ENCODE results near the gene DAGLA. TPM values are rescaled to one million over a fixed set of nuclear protein-coding genes. Genes with fewer than 3 reads are reported as not detected.

Gene DAGLA
- total RNA-seq, 1 experiment from 2014 or later = 9.5 TPM

DNA sequence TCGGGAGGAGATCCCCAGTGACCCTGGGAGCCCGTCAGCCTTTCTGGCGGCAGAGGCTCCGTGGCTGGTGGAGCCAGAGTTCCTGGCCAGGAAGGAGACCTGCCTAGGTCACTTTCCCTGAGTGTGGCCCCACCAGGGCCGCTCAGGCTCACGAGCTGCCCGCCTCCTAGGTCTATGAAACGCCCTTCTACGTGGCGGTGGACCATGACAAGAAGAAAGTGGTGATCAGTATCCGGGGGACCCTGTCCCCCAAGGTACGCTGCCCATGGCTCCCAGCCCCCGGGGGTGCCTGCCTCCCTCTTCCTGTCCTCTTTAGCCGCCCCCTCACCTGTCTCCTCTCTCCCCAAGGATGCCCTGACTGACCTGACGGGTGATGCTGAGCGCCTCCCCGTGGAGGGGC lies 55.2 kb downstream of the DAGLA start:
- no peaks in the 10 kb centered on the region for H3K27me3 Mint-ChIP-seq (ENCODE audit: insufficient read depth, unreplicated experiment)
- CTCF ChIA-PET = no interaction called here
- intact Hi-C loops (cut with micrococcal nuclease; ENCODE audit: unreplicated experiment) = no loop called here

GRCh38 chr11:61736310-61736709 lies 56.1 kb downstream of the DAGLA start:
- H3K36me3 Mint-ChIP-seq (ENCODE audit: insufficient read depth, unreplicated experiment) = peaks cover 23% of the 10 kb centered on the region
- no peaks in the 10 kb centered on the region for H3K27me3 Mint-ChIP-seq (ENCODE audit: insufficient read depth, unreplicated experiment)
- Histone ChIP-seq H3K4me3 (ENCODE audit: low read depth, low read length) (no peak overlapping the region), H3K27me3 (replicated peaks; ENCODE audit: control insufficient read depth, insufficient read depth, low read length) (no peaks in the 10 kb centered on the region), H3K9me3 (no peaks in the 10 kb centered on the region), H3K36me3 (ENCODE audit: control insufficient read depth, insufficient read depth, low read length) (peaks cover 6% of the 10 kb centered on the region), H3K4me1 (no peaks in the 10 kb centered on the region)
- ChIA-PET CTCF (interaction anchor here (1.3 kb wide), 1 partner anchor 11 kb away, joined by 4 read pairs; no protein-coding TSS in a partner anchor), POLR2A (no interaction called here)
- H3K27ac Mint-ChIP-seq (ENCODE audit: unreplicated experiment) = no peak overlapping the region
- no peaks in the 10 kb centered on the region for H3K9me3 Mint-ChIP-seq (ENCODE audit: unreplicated experiment)
- intact Hi-C loops (cut with micrococcal nuclease; ENCODE audit: unreplicated experiment) = no loop called here
- no peak overlapping the region for H3K4me3 Mint-ChIP-seq (ENCODE audit: unreplicated experiment)
- TF ChIP-seq CTCF (IDR thresholded peaks at IDR 0.05; ENCODE audit: insufficient read depth in 1 of 2, low read depth in 1 of 2, low read length in 1 of 2, severe bottlenecking in 1 of 2, unreplicated experiment in 1 of 2) = no peak
- BruUV-seq (replicated peaks) = no TSS peak
- H3K4me1 Mint-ChIP-seq (ENCODE audit: low read depth, unreplicated experiment) = peaks cover 9% of the 10 kb centered on the region
- DNase-seq = no peak

More for the DNA sequence above, 55.2 kb downstream of the DAGLA start:
- BruUV-seq (replicated peaks) = no TSS peak
- no peaks in the 10 kb centered on the region for H3K9me3 Mint-ChIP-seq (ENCODE audit: unreplicated experiment)
- H3K4me1 Mint-ChIP-seq (ENCODE audit: low read depth, unreplicated experiment) = peaks cover 9% of the 10 kb centered on the region
- POLR2A ChIA-PET = no interaction called here
- no peak for TF ChIP-seq CTCF (IDR thresholded peaks at IDR 0.05; ENCODE audit: insufficient read depth in 1 of 2, low read depth in 1 of 2, low read length in 1 of 2, severe bottlenecking in 1 of 2, unreplicated experiment in 1 of 2)
- Histone ChIP-seq H3K4me1 (no peaks in the 10 kb centered on the region), H3K9me3 (no peaks in the 10 kb centered on the region), H3K4me3 (ENCODE audit: low read depth, low read length) (no peak overlapping the region), H3K27me3 (replicated peaks; ENCODE audit: control insufficient read depth, insufficient read depth, low read length) (no peaks in the 10 kb centered on the region), H3K36me3 (ENCODE audit: control insufficient read depth, insufficient read depth, low read length) (peaks cover 5% of the 10 kb centered on the region; the same call in 1 of the 2 replicates)
- no peak overlapping the region for H3K4me3 Mint-ChIP-seq (ENCODE audit: unreplicated experiment)
- H3K27ac Mint-ChIP-seq (ENCODE audit: unreplicated experiment) = no peak overlapping the region
- H3K36me3 Mint-ChIP-seq (ENCODE audit: insufficient read depth, unreplicated experiment) = peaks cover 23% of the 10 kb centered on the region
- DNase-seq = no peak

- Mint-ChIP-seq H3K27me3 (ENCODE audit: insufficient read depth, unreplicated experiment) (no peaks in the 10 kb centered on the region), H3K27ac (ENCODE audit: unreplicated experiment) (no peak overlapping the region), H3K36me3 (ENCODE audit: insufficient read depth, unreplicated experiment) (peaks cover 30% of the 10 kb centered on the region), H3K9me3 (ENCODE audit: unreplicated experiment) (no peaks in the 10 kb centered on the region), H3K4me1 (ENCODE audit: low read depth, unreplicated experiment) (peaks cover 9% of the 10 kb centered on the region), H3K4me3 (ENCODE audit: unreplicated experiment) (no peak overlapping the region)
- CTCF ChIA-PET = interaction anchor here (1.3 kb wide), 1 partner anchor 10 kb away, joined by 4 read pairs; no protein-coding TSS in a partner anchor
- Histone ChIP-seq H3K36me3 (ENCODE audit: control insufficient read depth, insufficient read depth, low read length) (peaks cover 9% of the 10 kb centered on the region), H3K4me3 (ENCODE audit: low read depth, low read length) (no peak overlapping the region), H3K9me3 (no peaks in the 10 kb centered on the region), H3K4me1 (no peaks in the 10 kb centered on the region), H3K27me3 (replicated peaks; ENCODE audit: control insufficient read depth, insufficient read depth, low read length) (no peaks in the 10 kb centered on the region)
- intact Hi-C loops (cut with micrococcal nuclease; ENCODE audit: unreplicated experiment) = no loop called here
- DNase-seq = no peak
- BruUV-seq (replicated peaks) = no TSS peak
- no peak for TF ChIP-seq CTCF (IDR thresholded peaks at IDR 0.05; ENCODE audit: insufficient read depth in 1 of 2, low read depth in 1 of 2, low read length in 1 of 2, severe bottlenecking in 1 of 2, unreplicated experiment in 1 of 2)
- POLR2A ChIA-PET = no interaction called here
These were observed 56.9 kb downstream of the DAGLA start for GRCh38 chr11:61737131-61737530.
